ENCODE measurements around the gene ABHD11. TPM values are rescaled to one million over a fixed set of nuclear protein-coding genes. Genes with fewer than 3 reads are reported as not detected.

ABHD11 gene
- total and polyA plus RNA-seq, 9 of the 15 experiments (the other 6 are each of a cell fraction or from before 2014, with no cell fraction given) = 7.7 to 44.2 (median 18.9) TPM

GRCh38 chr7:73738612-73739386 lies at the start of gene ABHD11 (continued):
- peak; percentile 93 for TF ChIP-seq ERF (CRISPR knock-in tag; IDR thresholded peaks at IDR 0.05)
- peak; percentile 69; the same call in 1 of the 2 replicates for TF ChIP-seq ELF1 (tag; IDR thresholded peaks at IDR 0.05)
- TF ChIP-seq ZNF124 (CRISPR knock-in tag; IDR thresholded peaks at IDR 0.05) = no peak
- no peak for TF ChIP-seq HNRNPUL1 (IDR thresholded peaks at IDR 0.05; ENCODE audit: low read length)
- TF ChIP-seq ZNF583 (CRISPR knock-in tag; IDR thresholded peaks at IDR 0.05) = peak; percentile 77
- no peak for TF ChIP-seq HNRNPH1 (optimal IDR thresholded peaks at IDR 0.05; ENCODE audit: low read depth, low read length)
- peak; percentile 7 to 39; a peak in 1 of 4 replicates for TF ChIP-seq TEAD1 (CRISPR knock-in tag; IDR thresholded peaks at IDR 0.05)
- peak in 1 of 2 experiments; percentile 78; a peak in 2 of 4 replicates for TF ChIP-seq HDAC1 (IDR thresholded peaks at IDR 0.05)
- TF ChIP-seq CREB5 (CRISPR knock-in tag; IDR thresholded peaks at IDR 0.05) = no peak
- no peak for TF ChIP-seq SNAPC5 (CRISPR knock-in tag; IDR thresholded peaks at IDR 0.05)
- no peak for TF ChIP-seq LEF1 (IDR thresholded peaks at IDR 0.05)
- TF ChIP-seq XRCC3 (IDR thresholded peaks at IDR 0.05) = no peak
- TF ChIP-seq ILK (tag; IDR thresholded peaks at IDR 0.05; ENCODE audit: borderline replicate concordance, low read depth) = no peak
- TF ChIP-seq NR2F6 (CRISPR knock-in tag; IDR thresholded peaks at IDR 0.05) = peak; percentile 79; the same call in 1 of the 2 replicates
- no peak for TF ChIP-seq RFX1 (IDR thresholded peaks at IDR 0.05)
- peak; percentile 93 for TF ChIP-seq AFF4 (CRISPR knock-in tag; IDR thresholded peaks at IDR 0.05)
- peak; percentile 84; the same call in 1 of the 2 replicates for TF ChIP-seq ZBTB1 (CRISPR knock-in tag; IDR thresholded peaks at IDR 0.05; ENCODE audit: borderline replicate concordance, low read depth)
- no peak for TF ChIP-seq HCFC1 (IDR thresholded peaks at IDR 0.05; ENCODE audit: low read depth, low read length)
- no peak for TF ChIP-seq MCM3 (IDR thresholded peaks at IDR 0.05)
- TF ChIP-seq LCOR (CRISPR knock-in tag; IDR thresholded peaks at IDR 0.05) = no peak; the same call in none of the 2 replicates
- TF ChIP-seq E2F5 (CRISPR knock-in tag; IDR thresholded peaks at IDR 0.05) = peak; percentile 79; the same call in 1 of the 2 replicates
- TF ChIP-seq SOX6 (IDR thresholded peaks at IDR 0.05) = peak; percentile 43; the same call in 1 of the 2 replicates
- TF ChIP-seq SMARCB1 (IDR thresholded peaks at IDR 0.05; ENCODE audit: insufficient read length, low read depth) = no peak
- TF ChIP-seq TEAD2 (tag; IDR thresholded peaks at IDR 0.05) = no peak

Data from K562 (cell line).